Uterus (tissue), 2 donors: ENCODE data around the gene PARD6A.

Experiments
- CTCF ChIP-seq, 4 experiments: fragments of 200-600 bp in 2 of 4; fragments of 450-650 bp in 2 of 4; sonication (generic) in 2 of 4; IDR thresholded peaks; one replicate each; pipeline ENCODE4 v1.5.1; 2016 to 2019; ENCODE audit warnings: antibody characterized with exemption in 4 of 4, mild to moderate bottlenecking in 2 of 4, moderate library complexity in 1 of 4
- POLR2A ChIP-seq, 2 donors: fragments of 450-650 bp; IDR thresholded peaks; one replicate each; pipeline ENCODE4 v1.6.1; 2016; ENCODE audit warnings: antibody characterized with exemption in 2 of 2, mild to moderate bottlenecking in 1 of 2, moderate library complexity in 1 of 2

GRCh38 chr16:67697422-67698185 is 36.8 kb downstream of the PARD6A start:
- no peak for TF ChIP-seq CTCF (IDR thresholded peaks at IDR 0.05)
- no peak for TF ChIP-seq POLR2A (IDR thresholded peaks at IDR 0.05)
